Gastroesophageal sphincter (tissue), 3 donors: Measurements from ENCODE around the gene EFNB2.

ENCODE experiments used
- CTCF ChIP-seq, 4 experiments: fragments of 200-600 bp in 2 of 4; fragments of 450-650 bp in 2 of 4; sonication (generic) in 1 of 4; IDR thresholded peaks; one replicate each; pipeline ENCODE4 v1.5.1; 2017 to 2019; ENCODE audit warnings: antibody characterized with exemption in 4 of 4, mild to moderate bottlenecking in 2 of 4, moderate library complexity in 2 of 4
- EP300 ChIP-seq: sonication (generic); formaldehyde crosslinking; IDR thresholded peaks from one replicate; pipeline ENCODE4 v1.6.1; 2017; ENCODE audit warnings: antibody characterized with exemption, mild to moderate bottlenecking
- POLR2A ChIP-seq, 2 donors: fragments of 450-650 bp; IDR thresholded peaks; one replicate each; pipeline ENCODE4 v1.6.1; 2017; ENCODE audit warnings: antibody characterized with exemption in 2 of 2, mild to moderate bottlenecking in 2 of 2, moderate library complexity in 1 of 2
- POLR2AphosphoS5 ChIP-seq: sonication (generic); formaldehyde crosslinking; IDR thresholded peaks from one replicate; pipeline ENCODE4 v1.6.1; 2017; ENCODE audit warnings: antibody characterized with exemption

- TF ChIP-seq CTCF (IDR thresholded peaks at IDR 0.05), result no peak
- TF ChIP-seq POLR2AphosphoS5, result no peak
- no peak for TF ChIP-seq POLR2A (IDR thresholded peaks at IDR 0.05)
- TF ChIP-seq EP300, result no peak
Measured at GRCh38 chr13:106455777-106456176, 79.7 kb downstream of the EFNB2 start.
